WTC11 (cell line): ENCODE measurements around the gene ABR.

Experiments used
- ATF2 ChIP-seq: sonication (generic); formaldehyde crosslinking; IDR thresholded peaks from 2 replicates; pipeline ENCODE4 v1.8.1; 2022; ENCODE audit warnings: low read depth, missing genetic modification reagents, borderline replicate concordance
- CTCF ChIP-seq: fragments of 200-600 bp; IDR thresholded peaks from 2 replicates; pipeline ENCODE4 v1.8.0; 2022; ENCODE audit warnings: antibody characterized with exemption

- TF ChIP-seq CTCF (no peak), ATF2 (CRISPR knock-in tag) (no peak)
Measured at GRCh38 chr17:1143573-1143972, 36.2 kb downstream of the ABR start.
